NT2/D1 (cell line): ENCODE results near the gene TP53TG3.
"Not testable (repeated sequence)": the region's sequence is repeated elsewhere in the genome, so short reads cannot be mapped to it uniquely, and the experiment has no call there.

Experiments used
- DNase-seq: peaks from one replicate; pipeline ENCODE4 v3.0.0-alpha.2; 2011; ENCODE audit warnings: low read depth, low spot score
- H3K27me3 ChIP-seq: 2 replicates; pipeline ENCODE4 v1.6.0; 2011; ENCODE audit warnings: mild to moderate bottlenecking; ENCODE audit not compliant: insufficient read length, insufficient read depth
- H3K36me3 ChIP-seq: 2 replicates; pipeline ENCODE4 v1.6.1; 2011; ENCODE audit warnings: mild to moderate bottlenecking, low read length, mixed read lengths; ENCODE audit not compliant: insufficient read depth, insufficient read length
- H3K4me1 ChIP-seq: 2 replicates; pipeline ENCODE4 v1.5.1; 2011; ENCODE audit not compliant: insufficient read depth, insufficient read length
- H3K4me3 ChIP-seq: 2 replicates; pipeline ENCODE4 v1.5.1; 2011; ENCODE audit warnings: low read depth; ENCODE audit not compliant: insufficient read length
- H3K9ac ChIP-seq: 2 replicates; pipeline ENCODE4 v1.6.0; 2011; ENCODE audit warnings: low read depth; ENCODE audit not compliant: insufficient read length
- H3K9me3 ChIP-seq: 2 replicates; pipeline ENCODE4 v1.5.1; 2011; ENCODE audit warnings: mild to moderate bottlenecking, low read length; ENCODE audit not compliant: insufficient read depth

Gene TP53TG3, protein sequence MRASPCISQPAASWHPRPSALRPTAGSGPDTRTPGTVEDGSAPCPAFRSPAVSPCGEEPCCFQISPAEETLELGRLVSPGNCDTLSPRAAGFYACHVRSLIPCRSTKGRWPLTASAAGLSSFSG

DNA sequence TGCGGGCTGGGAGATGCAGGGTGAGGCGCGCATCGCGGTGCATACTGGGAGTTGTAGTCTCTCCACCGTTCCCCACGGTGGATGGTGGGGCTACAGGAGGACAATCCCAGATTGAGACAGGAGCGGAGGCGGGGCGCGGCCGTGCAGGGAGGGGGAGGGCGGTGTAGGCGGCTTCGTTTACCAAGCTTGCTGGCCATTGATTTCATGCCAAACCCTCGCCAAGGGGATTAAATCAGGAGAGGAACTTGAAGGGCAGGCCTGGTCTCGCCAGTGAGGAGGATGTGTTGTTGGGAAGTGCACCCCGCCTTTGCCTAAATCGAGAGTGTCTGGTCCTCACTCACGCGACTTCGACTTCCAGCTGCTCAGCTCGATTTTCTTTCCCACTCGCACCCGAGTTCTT is at the start of gene TP53TG3:
Gene TP53TG3, minus strand, starts transcription at position 101 of the 400 bp plus-strand sequence. Its CDS starts 68 bp downstream, at position 33.
- H3K36me3 ChIP-seq, DNase-seq, H3K9ac ChIP-seq, H3K9me3 ChIP-seq, H3K4me3 ChIP-seq, H3K27me3 ChIP-seq, H3K4me1 ChIP-seq: not testable (repeated sequence)

DNA sequence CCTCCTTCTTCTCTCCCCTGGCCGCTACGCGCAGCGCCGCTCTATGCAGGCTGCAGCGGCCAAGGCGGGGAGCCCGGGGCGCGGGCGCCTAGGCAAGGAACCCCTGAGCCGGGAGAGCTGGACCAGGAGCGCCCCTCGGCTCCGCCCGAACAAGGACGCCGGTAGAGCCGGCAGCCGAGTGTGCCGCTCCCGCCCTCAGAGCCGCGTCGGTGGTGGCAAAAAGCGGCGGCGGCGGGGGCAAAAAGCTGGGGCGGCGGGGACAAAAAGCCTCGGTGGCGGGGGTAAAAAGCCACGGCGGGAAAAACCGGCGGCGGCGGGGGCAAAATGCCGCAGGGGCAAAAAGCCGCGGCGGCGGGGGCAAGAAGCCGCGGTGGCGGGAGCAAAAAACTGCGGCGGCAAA is 25.1 kb downstream of the TP53TG3 start:
- H3K4me3 ChIP-seq, H3K9me3 ChIP-seq, H3K27me3 ChIP-seq, H3K4me1 ChIP-seq, DNase-seq, H3K36me3 ChIP-seq, H3K9ac ChIP-seq: not testable (repeated sequence)

DNA sequence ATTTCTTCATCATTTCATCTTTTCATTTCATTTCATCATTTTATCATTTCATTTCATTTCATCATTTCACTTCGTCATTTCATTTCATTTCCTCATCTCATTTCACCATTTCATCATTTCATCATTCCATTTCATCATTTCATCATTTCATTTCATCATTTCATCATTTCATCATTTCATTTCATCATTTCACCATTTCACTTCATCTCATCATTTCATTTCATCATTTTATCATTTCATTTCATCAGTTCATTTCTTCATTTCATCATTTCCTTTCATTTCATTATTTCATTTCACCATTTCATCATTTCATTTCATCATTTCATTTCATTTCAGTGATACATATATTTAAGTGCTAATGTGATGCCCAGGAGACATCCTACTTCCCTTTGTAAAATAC is 28.4 kb downstream of the TP53TG3 start:
- H3K36me3 ChIP-seq, H3K4me3 ChIP-seq, H3K4me1 ChIP-seq, H3K27me3 ChIP-seq, H3K9ac ChIP-seq, H3K9me3 ChIP-seq, DNase-seq: not testable (repeated sequence)

DNA sequence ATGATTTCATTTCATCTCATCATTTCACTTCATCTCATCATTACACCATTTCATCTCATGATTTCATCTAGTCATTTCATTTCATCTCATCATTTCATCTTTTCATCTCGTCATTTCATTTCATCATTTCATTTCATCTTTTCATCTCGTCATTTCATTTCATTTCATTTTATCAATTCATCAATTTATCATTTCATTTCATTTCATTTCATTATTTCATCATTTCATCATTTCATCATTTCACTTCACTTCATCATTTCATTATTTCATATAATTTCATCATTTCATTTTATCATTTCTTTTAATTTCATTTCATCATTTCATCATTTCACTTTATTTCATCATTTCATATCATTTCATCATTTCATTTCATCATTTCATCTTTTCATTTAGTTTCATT is 29.2 kb downstream of the TP53TG3 start:
- H3K4me1 ChIP-seq, H3K27me3 ChIP-seq, DNase-seq, H3K36me3 ChIP-seq, H3K9ac ChIP-seq, H3K9me3 ChIP-seq, H3K4me3 ChIP-seq: not testable (repeated sequence)

DNA sequence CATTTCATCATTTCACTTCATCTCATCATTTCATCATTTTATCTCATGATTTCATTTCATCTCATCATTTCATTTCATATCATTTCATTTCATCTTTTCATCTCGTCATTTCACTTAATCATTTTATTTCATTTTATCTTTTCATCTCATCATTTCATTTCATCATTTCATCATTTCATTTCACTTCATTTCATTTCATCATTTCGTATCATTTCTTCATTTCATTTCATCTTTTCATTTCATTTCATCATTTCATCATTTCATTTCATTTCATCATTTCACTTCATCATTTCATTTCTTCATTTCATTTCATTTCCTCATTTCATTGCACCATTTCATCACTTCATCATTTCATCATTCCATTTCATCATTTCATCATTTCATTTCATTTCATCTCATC is 29.8 kb downstream of the TP53TG3 start:
- H3K4me1 ChIP-seq, H3K9me3 ChIP-seq, H3K4me3 ChIP-seq, H3K9ac ChIP-seq, H3K36me3 ChIP-seq, DNase-seq, H3K27me3 ChIP-seq: not testable (repeated sequence)

DNA sequence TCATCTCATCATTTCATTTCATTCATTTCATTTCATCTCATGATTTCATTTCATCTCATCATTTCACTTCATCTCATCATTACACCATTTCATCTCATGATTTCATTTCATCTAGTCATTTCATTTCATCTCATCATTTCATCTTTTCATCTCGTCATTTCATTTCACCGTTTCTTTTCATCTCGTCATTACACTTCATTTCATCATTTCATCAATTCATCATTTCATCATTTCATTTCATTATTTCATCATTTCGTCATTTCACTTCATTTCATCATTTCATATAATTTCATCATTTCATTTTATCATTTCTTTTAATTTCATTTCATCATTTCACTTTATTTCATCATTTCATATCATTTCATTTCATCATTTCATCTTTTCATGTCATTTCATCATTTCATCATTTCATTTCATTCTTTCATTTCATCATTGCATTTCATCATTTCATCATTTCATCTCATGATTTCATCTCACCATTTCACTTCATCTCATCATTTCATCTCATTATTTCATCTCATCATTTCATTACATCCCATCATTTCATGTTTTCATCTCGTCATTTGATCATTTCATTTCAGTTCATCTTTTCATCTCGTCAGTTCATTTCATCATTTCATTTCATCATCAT is 30.6 kb downstream of the TP53TG3 start:
- not testable (repeated sequence) for H3K36me3 ChIP-seq, H3K4me3 ChIP-seq, H3K27me3 ChIP-seq, DNase-seq, H3K9me3 ChIP-seq, H3K4me1 ChIP-seq, H3K9ac ChIP-seq

DNA sequence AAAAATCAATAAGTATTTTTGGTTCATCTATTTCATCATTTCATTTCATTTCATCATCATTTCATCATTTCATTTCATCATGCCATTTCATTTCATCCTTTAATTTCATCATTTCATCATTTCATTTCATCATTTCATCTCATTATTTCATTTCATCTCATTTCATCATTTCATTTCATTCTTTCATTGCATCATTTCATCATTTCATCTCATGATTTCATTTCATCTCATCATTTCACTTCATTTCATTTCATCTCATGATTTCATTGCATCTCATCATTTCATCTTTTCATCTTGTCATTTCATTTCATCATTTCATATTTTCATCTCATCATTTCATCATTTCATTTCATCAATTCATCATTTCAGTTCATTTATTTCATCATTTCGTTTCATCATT is 31.2 kb downstream of the TP53TG3 start:
- H3K4me3 ChIP-seq, H3K9me3 ChIP-seq, H3K4me1 ChIP-seq, H3K9ac ChIP-seq, DNase-seq, H3K27me3 ChIP-seq, H3K36me3 ChIP-seq: not testable (repeated sequence)

DNA sequence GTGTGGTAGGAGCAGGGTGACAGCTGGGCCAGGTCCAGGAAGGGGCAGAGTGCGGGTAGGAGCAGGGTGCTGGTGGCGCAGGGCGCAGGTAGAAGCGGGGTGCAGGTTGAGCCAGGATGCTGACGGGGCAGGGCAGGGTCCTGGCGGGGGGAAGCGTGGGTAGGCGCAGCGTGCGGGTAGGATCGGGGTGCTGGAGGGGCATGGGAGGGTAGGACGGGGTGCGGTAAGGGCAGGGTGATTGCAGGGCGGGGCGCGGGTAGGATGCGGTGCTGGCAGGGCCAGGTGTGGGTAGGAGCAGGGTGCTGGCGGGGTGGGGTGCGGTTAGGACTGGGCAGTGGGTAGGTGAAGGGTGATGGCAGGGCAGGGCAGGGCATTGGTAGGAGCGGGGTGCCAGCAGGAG is 38.4 kb downstream of the TP53TG3 start:
- H3K36me3 ChIP-seq, DNase-seq, H3K4me1 ChIP-seq, H3K9me3 ChIP-seq, H3K4me3 ChIP-seq, H3K9ac ChIP-seq, H3K27me3 ChIP-seq: not testable (repeated sequence)

DNA sequence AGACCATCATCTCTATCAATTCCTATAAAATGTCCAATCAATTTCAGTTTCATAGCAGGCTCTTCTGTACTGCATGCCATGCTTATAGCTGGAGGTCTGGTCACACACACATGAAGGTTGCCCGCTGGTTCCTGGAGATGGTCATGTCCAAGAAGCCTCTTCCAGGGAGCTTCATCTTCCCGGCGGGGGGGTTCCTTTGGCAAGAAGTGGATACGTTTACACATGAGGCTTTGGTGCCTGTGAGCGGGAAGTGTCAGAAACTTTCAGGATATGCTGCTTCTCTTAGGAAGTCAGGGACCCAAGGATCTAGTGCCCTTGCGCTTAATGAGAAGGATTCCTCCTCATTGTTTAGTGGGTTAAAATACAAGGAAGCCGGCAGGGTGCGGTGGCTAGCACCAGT is 43.9 kb downstream of the TP53TG3 start:
- H3K36me3 ChIP-seq, H3K9me3 ChIP-seq, H3K4me3 ChIP-seq, H3K27me3 ChIP-seq, H3K4me1 ChIP-seq, H3K9ac ChIP-seq, DNase-seq: not testable (repeated sequence)
